A549 (cell line): ENCODE data around the gene CLEC1B. TPM values are rescaled to one million over a fixed set of nuclear protein-coding genes. Genes with fewer than 3 reads are reported as not detected.

Experiments
- ATAC-seq, 2 experiments: fragments of 200-7000 bp in 1 of 2; fragments of >200 bp in 1 of 2; cut with Nextera tagmentation in 1 of 2; cut with Tn5 transposase in 1 of 2; 3 replicates each; pipeline versions ENCODE4 v1.8.0 to v1.9.1; 2018 to 2020; ENCODE audit warnings: mild to moderate bottlenecking in 1 of 2, moderate library complexity in 1 of 2
- CTCF ChIA-PET: fragments of 300-600 bp; sonication (Branson Sonifier 250); formaldehyde crosslinking; extraction: SDS; loops from one replicate; lab custom pipeline; 2021; ENCODE audit warnings: antibody characterized with exemption, inconsistent platforms; lab: Yijun Ruan, JAX
- POLR2A ChIA-PET: fragments of 350-600 bp; formaldehyde crosslinking; extraction: SDS; loops from one replicate; lab custom pipeline; 2021; ENCODE audit warnings: antibody characterized with exemption, inconsistent platforms; lab: Yijun Ruan, JAX
- DNase-seq, 2 experiments: peaks; one replicate each; pipeline versions ENCODE4 v3.0.0 to v3.0.0-alpha.2; 2011 to 2016; ENCODE audit warnings: low read depth in 1 of 2, low spot score in 1 of 2
- FAIRE-seq: peaks from 2 replicates; lab custom pipeline; 2011; peaks lifted over from hg19 to GRCh38; lab: Jason Lieb, UNC
- H3K27ac ChIP-seq, 2 experiments: fragments of >200 bp; sonication (Bioruptor Twin); formaldehyde crosslinking; 3 replicates each; pipeline ENCODE4 v1.5.1; 2016 to 2017
- H3K4me1 ChIP-seq: fragments of >200 bp; sonication (Bioruptor Twin); formaldehyde crosslinking; 3 replicates; pipeline ENCODE4 v1.6.1; 2016
- H3K4me2 ChIP-seq: fragments of >200 bp; sonication (Bioruptor Twin); formaldehyde crosslinking; 3 replicates; pipeline ENCODE4 v1.6.1; 2016
- H3K4me3 ChIP-seq: fragments of >200 bp; sonication (Bioruptor Twin); formaldehyde crosslinking; 3 replicates; pipeline ENCODE4 v1.5.1; 2016
- H3K9me3 ChIP-seq: fragments of >200 bp; sonication (Bioruptor Twin); formaldehyde crosslinking; 3 replicates; pipeline ENCODE4 v1.6.1; 2016
- CTCF ChIP-seq: fragments of >200 bp; sonication (Bioruptor Twin); formaldehyde crosslinking; IDR thresholded peaks from 3 replicates; pipeline ENCODE4 v1.5.1; 2016
- E2F6 ChIP-seq: IDR thresholded peaks from 2 replicates; pipeline ENCODE4 v1.6.1; 2012; ENCODE audit warnings: low read depth, borderline replicate concordance
- EHF ChIP-seq: fragments of 250-450 bp; sonication (Bioruptor Pico); IDR thresholded peaks from 2 replicates; pipeline ENCODE4 v1.5.0; 2020; ENCODE audit warnings: mild to moderate bottlenecking
- JUNB ChIP-seq: fragments of >200 bp; sonication (Bioruptor Twin); formaldehyde crosslinking; IDR thresholded peaks from 2 replicates; pipeline ENCODE4 v1.6.1; 2016
- MAZ ChIP-seq: fragments of 150-350 bp; IDR thresholded peaks from 2 replicates; pipeline ENCODE4 v1.6.1; 2014; ENCODE audit warnings: antibody characterized with exemption, low read depth, low read length, borderline replicate concordance
- MYC ChIP-seq: IDR thresholded peaks from 2 replicates; pipeline ENCODE4 v1.6.1; 2012; ENCODE audit warnings: mild to moderate bottlenecking, inconsistent platforms, low read length, improper control_type of control experiment, borderline replicate concordance
- PBX3 ChIP-seq: IDR thresholded peaks from 2 replicates; pipeline ENCODE4 v1.6.1; 2012
- PHF8 ChIP-seq: fragments of 200-600 bp; sonication (generic); IDR thresholded peaks from 2 replicates; pipeline ENCODE4 v1.6.1; 2016; ENCODE audit warnings: low read depth, mild to moderate bottlenecking, antibody characterized with exemption, moderate library complexity, borderline replicate concordance
- POLR2AphosphoS2 ChIP-seq: conservative IDR thresholded peaks from 2 replicates; pipeline ENCODE4 v1.6.1; 2012; ENCODE audit warnings: low read length, improper control_type of control experiment, inconsistent platforms
- RCOR1 ChIP-seq: fragments of 150-350 bp; IDR thresholded peaks from 2 replicates; pipeline ENCODE4 v1.6.1; 2014; ENCODE audit warnings: antibody characterized with exemption, low read length, low read depth
- REST ChIP-seq: fragments of 200-600 bp; sonication (generic); IDR thresholded peaks from 2 replicates; pipeline ENCODE4 v1.6.1; 2016; ENCODE audit warnings: antibody characterized with exemption, mild to moderate bottlenecking, moderate library complexity
- RFX5 ChIP-seq: fragments of 450-650 bp; IDR thresholded peaks from 2 replicates; pipeline ENCODE4 v1.7.1; 2014; ENCODE audit warnings: antibody characterized with exemption, mild to moderate bottlenecking, moderate library complexity
- SMC3 ChIP-seq: fragments of >200 bp; sonication (Bioruptor Twin); formaldehyde crosslinking; IDR thresholded peaks from 3 replicates; pipeline ENCODE4 v1.6.1; 2018; ENCODE audit warnings: inconsistent platforms
- SREBF2 ChIP-seq: fragments of 450-650 bp; IDR thresholded peaks from 2 replicates; pipeline ENCODE4 v1.6.1; 2014; ENCODE audit warnings: mild to moderate bottlenecking, moderate library complexity
- TP53 ChIP-seq: fragments of 250-450 bp; sonication (Bioruptor Pico); IDR thresholded peaks from 2 replicates; pipeline ENCODE4 v1.5.0; 2021; ENCODE audit warnings: mild to moderate bottlenecking, moderate library complexity
- ZNF302 ChIP-seq: fragments of 250-450 bp; sonication (Bioruptor Pico); IDR thresholded peaks from 2 replicates; pipeline ENCODE4 v1.9.0; 2021; ENCODE audit warnings: inconsistent platforms, mild to moderate bottlenecking, moderate library complexity
- WGBS: methylation state at CpG from one replicate; pipeline ENCODE4 v1.1.6; 2017; ENCODE audit errors: missing lambda C conversion rate; 5-methylcytosine and 5-hydroxymethylcytosine counted together
- polyA plus RNA-seq, 4 experiments: library from polyadenylated mRNA; depleted of rRNA in 3 of 4; stranded (reverse); fragments of >200 nt; fragmentation: RNase III in 1 of 4; extraction: RNeasy Plus Mini Kit Qiagen cat#74134 plus additional on column Dnase treatment in 1 of 4; gene quantifications; 2 replicates in 3 of 4; 3 replicates in 1 of 4; pipeline ENCODE4 v1.2.3, GENCODE V29; 2011 to 2017
- TF ChIP-seq, protein P1 (sequence below): fragments of 450-650 bp; IDR thresholded peaks from 2 replicates; pipeline ENCODE4 v1.6.1; 2014; ENCODE audit warnings: antibody characterized with exemption
- TF ChIP-seq, protein P2 (sequence below): fragments of >200 bp; sonication (Bioruptor Twin); formaldehyde crosslinking; IDR thresholded peaks from 3 replicates; pipeline ENCODE4 v1.6.1; 2016
- TF ChIP-seq, protein P3 (sequence below): IDR thresholded peaks from 2 replicates; pipeline ENCODE4 v1.6.1; 2012

Gene CLEC1B
- polyA plus RNA-seq, 2 of the 4 experiments (the other 2 are of a cell fraction) = not detected

GRCh38 chr12:9991876-9992275, 7.0 kb downstream of the CLEC1B start:
- POLR2A ChIA-PET = no interaction called here
- Histone ChIP-seq H3K4me3 (no peak overlapping the region), H3K27ac (no peak overlapping the region), H3K4me2 (no peak overlapping the region), H3K4me1 (no peaks in the 10 kb centered on the region), H3K9me3 (no peaks in the 10 kb centered on the region)
- CTCF ChIA-PET = no interaction called here
- TF ChIP-seq SMC3 (no peak), E2F6 (no peak), RFX5 (no peak), SREBF2 (no peak), TP53 (no peak), PBX3 (no peak), PHF8 (no peak), ZNF302 (CRISPR knock-in tag) (no peak), CTCF (no peak), RCOR1 (no peak), POLR2AphosphoS2 (no peak)
- TF ChIP-seq, protein P1, sequence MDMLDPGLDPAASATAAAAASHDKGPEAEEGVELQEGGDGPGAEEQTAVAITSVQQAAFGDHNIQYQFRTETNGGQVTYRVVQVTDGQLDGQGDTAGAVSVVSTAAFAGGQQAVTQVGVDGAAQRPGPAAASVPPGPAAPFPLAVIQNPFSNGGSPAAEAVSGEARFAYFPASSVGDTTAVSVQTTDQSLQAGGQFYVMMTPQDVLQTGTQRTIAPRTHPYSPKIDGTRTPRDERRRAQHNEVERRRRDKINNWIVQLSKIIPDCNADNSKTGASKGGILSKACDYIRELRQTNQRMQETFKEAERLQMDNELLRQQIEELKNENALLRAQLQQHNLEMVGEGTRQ = no peak
- DNase-seq (no peak), ATAC-seq (no peak), FAIRE-seq (no peak)
- WGBS = 12% methylated on average over 3 of the region's 3 CpGs

GRCh38 chr12:9980126-9980525, 18.8 kb downstream of the CLEC1B start:
- no peak for ATAC-seq
- DNase-seq = no peak
- WGBS = 7% methylated on average over 3 of the region's 3 CpGs
- TF ChIP-seq EHF (CRISPR knock-in tag) (no peak), JUNB (no peak), REST (no peak), MAZ (no peak), MYC (no peak)
- TF ChIP-seq, protein P2, sequence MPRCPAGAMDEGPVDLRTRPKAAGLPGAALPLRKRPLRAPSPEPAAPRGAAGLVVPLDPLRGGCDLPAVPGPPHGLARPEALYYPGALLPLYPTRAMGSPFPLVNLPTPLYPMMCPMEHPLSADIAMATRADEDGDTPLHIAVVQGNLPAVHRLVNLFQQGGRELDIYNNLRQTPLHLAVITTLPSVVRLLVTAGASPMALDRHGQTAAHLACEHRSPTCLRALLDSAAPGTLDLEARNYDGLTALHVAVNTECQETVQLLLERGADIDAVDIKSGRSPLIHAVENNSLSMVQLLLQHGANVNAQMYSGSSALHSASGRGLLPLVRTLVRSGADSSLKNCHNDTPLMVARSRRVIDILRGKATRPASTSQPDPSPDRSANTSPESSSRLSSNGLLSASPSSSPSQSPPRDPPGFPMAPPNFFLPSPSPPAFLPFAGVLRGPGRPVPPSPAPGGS = no peak
- TF ChIP-seq, protein P3, sequence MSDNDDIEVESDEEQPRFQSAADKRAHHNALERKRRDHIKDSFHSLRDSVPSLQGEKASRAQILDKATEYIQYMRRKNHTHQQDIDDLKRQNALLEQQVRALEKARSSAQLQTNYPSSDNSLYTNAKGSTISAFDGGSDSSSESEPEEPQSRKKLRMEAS = no peak
- H3K4me3 ChIP-seq = no peak overlapping the region
- H3K4me1 ChIP-seq = no peaks in the 10 kb centered on the region
- H3K9me3 ChIP-seq = peaks cover 6% of the 10 kb centered on the region; the same call in 1 of the 3 replicates
- no peak overlapping the region for H3K4me2 ChIP-seq
- POLR2A ChIA-PET = no interaction called here
- no peak overlapping the region for H3K27ac ChIP-seq
- CTCF ChIA-PET = no interaction called here
- no peak for FAIRE-seq
